KBM-7 (cell line): ENCODE data around the gene STEAP3.

ENCODE experiments used
- DNase-seq: peaks from one replicate; pipeline ENCODE4 v3.0.0-alpha.2; 2015
- in situ Hi-C: fragments of 300-500 bp; cut with MboI; formaldehyde crosslinking; loops from 2 replicates; pipeline ENCODE4 v1.14.3; 2020; ENCODE audit warnings: low sequenced_read_pairs, low pct_unique_long_range_greater_than_20kb, mixed read lengths

STEAP3 gene

GRCh38 chr2:119282146-119282995 is 58.7 kb downstream of the STEAP3 start:
- DNase-seq = peak; percentile 11
- in situ Hi-C loops = no loop called here

- DNase-seq = no peak
- in situ Hi-C loops = no loop called here
Measured at GRCh38 chr2:119282996-119283511, 59.4 kb downstream of the STEAP3 start.

- DNase-seq = no peak
- in situ Hi-C loops = no loop called here
Measured at GRCh38 chr2:119283873-119284331, 60.3 kb downstream of the STEAP3 start.

GRCh38 chr2:119286661-119287060 is 63.0 kb downstream of the STEAP3 start:
- no peak for DNase-seq
- in situ Hi-C loops = no loop called here

DNA sequence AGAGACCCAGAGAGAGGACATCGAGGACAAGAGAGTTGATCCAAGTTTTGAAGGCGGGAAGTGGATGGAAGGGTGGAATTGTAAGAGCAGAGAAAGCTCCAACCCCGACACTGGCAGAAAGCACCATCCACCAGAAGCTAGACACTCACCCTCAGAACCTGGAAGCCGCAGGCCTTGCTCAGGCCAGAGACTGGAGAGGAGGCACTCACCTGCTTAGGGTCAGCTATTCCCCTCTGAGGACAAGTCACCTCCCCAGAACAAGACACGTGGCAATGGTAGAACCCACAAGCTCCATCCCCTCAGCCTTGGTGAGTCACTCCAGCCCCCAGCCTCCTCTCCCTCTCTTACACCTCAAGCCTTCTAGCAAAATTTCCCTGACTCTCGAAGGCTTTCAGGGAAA is 64.9 kb downstream of the STEAP3 start:
- DNase-seq = no peak
- in situ Hi-C loops = no loop called here

- in situ Hi-C loops = no loop called here
- DNase-seq = no peak
Measured at GRCh38 chr2:119289093-119289492, 65.5 kb downstream of the STEAP3 start.

- in situ Hi-C loops = no loop called here
- DNase-seq = no peak
Measured at GRCh38 chr2:119289642-119290041, 66.0 kb downstream of the STEAP3 start.

DNA sequence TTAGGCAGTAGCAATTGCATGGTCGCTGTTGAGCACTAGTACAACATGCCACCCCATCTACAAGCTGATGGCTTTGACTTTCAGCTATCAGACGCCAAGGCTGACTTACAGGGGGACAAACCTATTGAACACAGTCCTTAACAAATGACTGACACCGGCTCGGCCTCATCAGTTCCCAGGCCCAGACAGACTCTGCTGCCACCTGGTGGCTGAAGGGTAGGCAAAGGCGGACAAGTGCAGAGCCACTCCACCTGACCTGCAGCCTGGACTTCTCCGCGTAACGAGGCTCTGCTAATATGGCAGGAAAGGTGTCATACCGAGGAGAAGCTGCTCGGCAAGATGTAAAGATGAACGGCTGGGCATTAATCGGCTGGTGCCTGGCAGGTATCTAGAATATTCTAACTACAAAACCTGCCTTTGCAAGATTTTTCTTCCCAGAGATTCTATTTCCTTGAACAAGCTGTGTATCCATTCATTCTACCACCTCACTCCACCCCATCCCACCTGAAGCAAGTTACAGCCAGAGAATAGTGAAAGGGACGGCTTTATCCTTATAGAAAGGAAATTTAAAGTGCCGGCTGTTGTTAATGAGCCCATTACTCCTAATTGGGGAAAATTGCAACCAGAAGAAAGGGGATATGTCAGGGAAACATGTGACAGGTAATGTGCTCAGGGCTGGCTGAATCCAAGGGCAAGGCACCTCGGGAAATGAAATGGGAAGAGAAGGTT is 67.4 kb downstream of the STEAP3 start:
- DNase-seq = peak; percentile 21
- in situ Hi-C loops = no loop called here

DNA sequence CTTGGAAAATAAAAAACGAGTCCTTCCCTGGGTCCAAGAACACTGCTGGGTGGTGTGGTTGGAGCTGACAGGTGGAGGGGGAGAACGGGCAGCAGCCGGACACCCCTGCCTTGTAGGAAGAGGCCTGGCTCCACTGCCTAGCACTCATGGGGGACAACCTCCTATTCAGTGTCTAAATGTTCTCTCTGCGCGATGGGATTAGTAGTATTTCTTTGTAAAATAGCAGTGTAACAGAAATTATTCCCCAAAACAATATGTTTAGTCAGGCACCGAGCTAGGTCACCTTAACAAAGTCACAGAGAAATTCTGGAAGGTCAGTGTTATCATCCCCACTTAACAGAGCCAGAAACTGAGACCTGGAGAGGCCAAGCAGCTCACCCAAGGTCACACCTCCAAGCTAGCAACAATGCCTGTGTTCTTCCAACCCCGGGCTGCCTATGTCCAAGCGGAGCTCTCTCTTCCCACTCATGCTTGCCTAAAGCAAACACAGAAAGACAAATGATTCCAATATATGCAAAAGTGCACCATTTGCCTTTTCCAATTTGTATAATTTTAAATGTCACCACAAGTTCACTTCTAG is 68.0 kb downstream of the STEAP3 start:
- no peak for DNase-seq
- in situ Hi-C loops = no loop called here

DNA sequence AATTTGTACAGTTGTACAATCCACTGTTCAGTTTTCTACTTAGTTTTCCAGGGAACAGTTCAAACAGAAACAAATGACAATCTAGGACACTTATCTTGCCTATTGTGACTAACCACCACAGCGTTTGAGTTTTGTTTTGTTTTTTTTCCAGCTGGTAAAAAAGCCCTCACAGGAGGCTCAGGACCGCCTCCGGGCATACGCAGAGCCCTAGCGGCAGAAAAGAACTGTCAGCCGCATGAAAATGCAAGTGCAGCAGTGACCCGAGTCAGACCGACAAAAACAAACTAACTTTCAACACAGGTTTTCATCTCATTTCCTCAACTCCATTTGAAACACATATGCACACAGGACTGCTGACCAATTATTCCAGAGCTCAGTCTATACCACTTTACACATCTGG is 68.6 kb downstream of the STEAP3 start:
- in situ Hi-C loops = no loop called here
- DNase-seq = no peak

- no peak for DNase-seq
- in situ Hi-C loops = no loop called here
Measured at GRCh38 chr2:119293254-119293653, 69.6 kb downstream of the STEAP3 start.

- in situ Hi-C loops = no loop called here
- no peak for DNase-seq
Measured at GRCh38 chr2:119293900-119294299, 70.3 kb downstream of the STEAP3 start.

GRCh38 chr2:119294671-119295070 is 71.0 kb downstream of the STEAP3 start:
- in situ Hi-C loops = no loop called here
- DNase-seq = no peak

DNA sequence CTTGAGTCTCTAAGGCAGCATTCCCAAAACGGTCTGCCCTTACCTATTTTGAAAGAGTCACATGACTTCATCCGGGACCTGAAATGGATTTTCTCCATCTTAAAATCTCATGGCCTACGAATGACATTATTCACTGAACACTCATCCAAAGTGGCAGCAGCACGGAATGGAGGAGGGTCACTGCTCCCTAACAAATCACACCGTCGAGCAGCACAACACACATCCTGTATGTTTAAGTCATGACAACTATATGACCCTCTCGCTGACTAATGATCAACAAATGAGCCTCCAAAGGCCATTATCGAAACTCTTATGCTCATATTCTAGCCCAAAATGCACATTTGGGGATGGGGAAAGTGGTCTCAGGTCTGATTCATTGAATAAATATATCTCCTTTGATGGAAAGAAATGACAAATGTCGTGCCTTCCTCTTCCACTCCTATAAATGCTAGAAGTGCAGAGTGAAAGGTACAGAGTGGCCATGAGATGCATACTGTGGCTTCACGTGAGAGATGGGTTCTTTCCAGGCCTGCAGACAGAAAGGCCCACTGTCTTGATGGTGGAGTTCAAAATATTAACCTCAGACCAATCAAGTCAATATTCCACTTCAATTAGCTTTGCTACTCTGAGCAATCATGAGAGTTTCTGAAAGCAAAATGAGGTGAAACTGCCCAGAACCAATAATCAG is 72.2 kb downstream of the STEAP3 start:
- in situ Hi-C loops = no loop called here

DNA sequence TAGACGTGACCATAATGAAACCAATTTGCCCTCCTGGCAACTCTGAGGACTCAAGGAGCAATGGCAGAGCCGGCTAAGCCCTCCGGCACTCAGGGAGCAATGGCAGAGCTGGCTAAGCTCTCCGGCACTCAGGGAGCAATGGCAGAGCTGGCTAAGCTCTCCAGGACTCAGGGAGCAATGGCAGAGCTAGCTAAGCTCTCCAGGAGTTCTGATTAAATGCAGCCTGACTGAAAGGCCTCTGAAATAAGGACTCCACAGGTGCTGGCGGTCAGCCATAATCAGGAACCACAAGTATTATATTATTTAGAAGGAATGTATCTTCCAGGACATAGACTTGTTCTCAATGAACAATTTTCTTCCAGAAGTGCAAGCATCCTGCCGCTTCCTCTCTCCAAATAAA is 77.8 kb downstream of the STEAP3 start:
- DNase-seq = no peak
- in situ Hi-C loops = no loop called here

More for the DNA sequence above, 72.2 kb downstream of the STEAP3 start:
- DNase-seq = no peak

DNA sequence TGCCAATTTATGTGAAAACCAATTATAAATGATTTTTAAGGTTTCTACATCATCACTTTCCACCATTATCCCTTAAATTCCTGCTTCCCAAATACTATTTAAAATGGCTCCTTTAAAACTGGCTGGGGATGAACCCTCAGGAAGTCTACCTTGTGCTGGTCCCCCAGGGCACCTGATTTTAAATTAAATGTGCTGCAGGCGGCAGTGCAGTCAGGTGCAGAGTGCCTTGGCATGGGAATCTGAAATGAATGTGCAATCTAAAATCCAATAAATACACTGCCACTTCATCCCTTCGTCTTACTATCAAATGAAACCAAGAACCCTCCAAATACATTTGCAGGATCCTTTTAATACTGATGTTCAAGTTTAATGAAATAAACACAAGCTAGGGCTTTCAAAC is 81.2 kb downstream of the STEAP3 start:
- in situ Hi-C loops = no loop called here
- DNase-seq = no peak

DNA sequence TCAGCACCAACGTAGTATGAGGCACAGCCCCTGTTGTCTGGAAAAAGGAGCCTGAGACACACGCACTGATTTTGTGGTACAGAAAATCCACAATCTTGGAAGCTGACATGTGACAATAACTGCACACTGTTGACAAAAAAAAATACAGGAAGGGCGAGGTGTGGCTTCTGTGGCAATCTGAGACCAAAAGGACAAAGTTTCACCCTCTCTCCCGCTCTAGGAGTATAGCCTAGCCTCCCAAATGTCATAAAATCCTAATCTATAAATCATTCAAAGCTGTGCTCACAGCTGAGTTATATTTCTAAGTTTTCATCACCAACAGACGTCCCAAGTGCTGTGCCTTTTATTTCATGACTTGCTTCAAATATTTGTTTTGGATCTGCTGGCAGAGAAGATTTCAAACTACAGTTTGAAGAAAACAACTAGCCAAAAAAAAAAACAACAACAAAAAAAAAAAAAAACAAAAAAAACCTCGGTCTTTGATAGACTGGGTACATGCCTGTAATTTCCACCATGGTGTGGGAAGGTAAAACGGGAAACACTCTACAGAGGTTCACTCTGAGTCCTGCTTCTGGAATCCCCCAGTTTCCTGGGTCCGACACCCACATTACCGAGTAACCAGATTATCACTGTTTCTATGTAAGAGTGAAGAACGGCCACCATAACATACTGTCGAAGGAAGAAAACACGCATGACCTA is 82.0 kb downstream of the STEAP3 start:
- no peak for DNase-seq
- in situ Hi-C loops = no loop called here

- in situ Hi-C loops = no loop called here
- no peak for DNase-seq
Measured at GRCh38 chr2:119306196-119306590, 82.6 kb downstream of the STEAP3 start.
